HUES64 (cell line): Measurements from ENCODE around the gene LDLR.
A peak's percentile ranks its signal among the peaks of the same experiment; 100 is the strongest.
"Not testable (repeated sequence)": the region's sequence is repeated elsewhere in the genome, so short reads cannot be mapped to it uniquely, and the experiment has no call there.

Experiments
- H3K27ac ChIP-seq: 2 replicates; pipeline ENCODE4 v1.7.0; 2013; ENCODE audit warnings: low read depth, low read length, inconsistent platforms
- H3K27me3 ChIP-seq: 2 replicates; pipeline ENCODE4 v1.6.1; 2013; ENCODE audit warnings: mild to moderate bottlenecking, low read length; ENCODE audit not compliant: insufficient read depth
- H3K36me3 ChIP-seq: 2 replicates; pipeline ENCODE4 v1.6.1; 2013; ENCODE audit warnings: mild to moderate bottlenecking, low read length; ENCODE audit not compliant: insufficient read depth
- H3K4me1 ChIP-seq: 2 replicates; pipeline ENCODE4 v1.6.1; 2013; ENCODE audit warnings: mild to moderate bottlenecking, low read length, moderate library complexity; ENCODE audit not compliant: insufficient read depth
- H3K4me3 ChIP-seq: 2 replicates; pipeline ENCODE4 v1.5.1; 2013; ENCODE audit warnings: mild to moderate bottlenecking, low read length, moderate library complexity
- H3K9ac ChIP-seq: 2 replicates; pipeline ENCODE4 v1.6.1; 2013; ENCODE audit warnings: mild to moderate bottlenecking, low read depth, low read length
- H3K9me3 ChIP-seq: 2 replicates; pipeline ENCODE4 v1.6.1; 2013; ENCODE audit warnings: low read depth, low read length; ENCODE audit not compliant: insufficient read depth
- WGBS: fragments of 150-250, 120-280 bp; methylation state at CpG from one replicate; pipeline ENCODE4 v1.1.7; 2013; ENCODE audit warnings: missing lambda C conversion rate; 5-methylcytosine and 5-hydroxymethylcytosine counted together

Gene LDLR

DNA sequence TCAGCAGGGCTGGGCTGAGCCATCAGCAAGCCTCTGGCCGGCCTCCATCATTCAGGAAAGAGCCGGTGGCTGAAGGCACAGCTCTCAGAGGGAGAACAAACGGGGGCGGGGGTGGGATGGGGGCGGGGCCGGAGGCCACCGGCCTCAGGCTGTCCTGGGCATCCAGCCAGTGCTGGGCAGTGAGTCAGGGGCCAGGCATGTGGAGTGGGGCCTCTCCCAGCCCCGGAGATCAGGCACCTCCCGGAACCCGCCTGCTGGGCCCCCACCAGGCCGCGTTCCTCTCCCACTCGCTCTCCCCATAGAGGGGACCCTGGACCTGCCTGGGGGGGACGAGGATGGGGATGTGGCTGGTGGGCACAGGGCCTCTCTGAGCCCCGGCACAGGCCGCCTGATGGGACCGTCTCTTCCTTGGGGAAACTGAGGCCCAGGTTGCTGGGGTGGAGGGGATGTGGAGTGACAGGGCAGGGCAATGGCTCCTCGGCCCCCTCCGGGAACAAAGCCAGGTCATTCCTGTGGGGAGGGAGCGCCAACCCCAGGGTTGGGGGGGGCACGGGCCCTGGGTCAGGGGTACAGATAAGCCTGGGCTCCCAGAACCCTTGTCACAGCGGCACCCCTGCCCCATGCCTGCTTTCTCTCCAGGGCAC lies 53.4 kb downstream of the LDLR start:
- no peaks in the 10 kb centered on the region for H3K27me3 ChIP-seq
- peaks cover 32% of the 10 kb centered on the region for H3K4me1 ChIP-seq
- H3K27ac ChIP-seq, result peak overlapping the region; percentile 98
- H3K9ac ChIP-seq, result peak overlapping the region; percentile 69
- peak overlapping the region; percentile 20 for H3K4me3 ChIP-seq
- H3K9me3 ChIP-seq, result no peaks in the 10 kb centered on the region
- WGBS, result 19% methylated on average over 22 of the region's 22 CpGs
- peaks cover 26% of the 10 kb centered on the region for H3K36me3 ChIP-seq

DNA sequence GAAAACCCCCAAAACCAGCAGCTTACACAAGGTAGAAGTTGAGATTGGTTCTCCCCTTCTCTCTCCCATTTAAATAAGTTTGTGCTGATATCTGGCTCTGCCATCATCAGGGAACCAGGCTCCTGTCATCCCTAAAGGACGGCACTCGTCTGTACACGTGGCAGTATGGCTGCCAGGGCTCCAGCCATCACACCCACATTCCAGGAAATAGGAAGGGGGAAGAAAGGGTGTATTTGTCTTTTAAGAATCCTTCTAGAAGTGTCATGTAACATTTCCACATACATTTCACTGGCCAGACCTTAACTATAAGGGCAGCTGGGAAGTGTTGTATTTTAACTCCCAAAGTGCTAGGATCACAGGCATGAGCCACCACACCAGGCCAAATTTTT lies 56.3 kb downstream of the LDLR start:
- H3K4me3 ChIP-seq, result no peak overlapping the region
- H3K36me3 ChIP-seq, result peaks cover 42% of the 10 kb centered on the region
- no peak overlapping the region for H3K27ac ChIP-seq
- H3K9me3 ChIP-seq, result no peaks in the 10 kb centered on the region
- H3K4me1 ChIP-seq, result peaks cover 22% of the 10 kb centered on the region
- 100% methylated on average over 3 of the region's 3 CpGs for WGBS
- no peaks in the 10 kb centered on the region for H3K27me3 ChIP-seq
- H3K9ac ChIP-seq, result no peak overlapping the region

- Histone ChIP-seq H3K4me3 (no peak overlapping the region), H3K4me1 (peaks cover 8% of the 10 kb centered on the region; the same call in 1 of the 2 replicates), H3K36me3 (peaks cover 49% of the 10 kb centered on the region), H3K27ac (no peak overlapping the region), H3K27me3 (no peaks in the 10 kb centered on the region), H3K9ac (no peak overlapping the region), H3K9me3 (no peaks in the 10 kb centered on the region)
- WGBS, result 97% methylated on average over 14 of the region's 14 CpGs
These were observed 58.7 kb downstream of the LDLR start for GRCh38 chr19:11148001-11148400.

GRCh38 chr19:11151181-11151580 lies 61.9 kb downstream of the LDLR start:
- Histone ChIP-seq H3K9ac (no peak overlapping the region), H3K9me3 (no peaks in the 10 kb centered on the region), H3K4me1 (no peaks in the 10 kb centered on the region), H3K27me3 (no peaks in the 10 kb centered on the region), H3K4me3 (no peak overlapping the region), H3K36me3 (peaks cover 36% of the 10 kb centered on the region), H3K27ac (no peak overlapping the region)
- 97% methylated on average over 7 of the region's 7 CpGs for WGBS

DNA sequence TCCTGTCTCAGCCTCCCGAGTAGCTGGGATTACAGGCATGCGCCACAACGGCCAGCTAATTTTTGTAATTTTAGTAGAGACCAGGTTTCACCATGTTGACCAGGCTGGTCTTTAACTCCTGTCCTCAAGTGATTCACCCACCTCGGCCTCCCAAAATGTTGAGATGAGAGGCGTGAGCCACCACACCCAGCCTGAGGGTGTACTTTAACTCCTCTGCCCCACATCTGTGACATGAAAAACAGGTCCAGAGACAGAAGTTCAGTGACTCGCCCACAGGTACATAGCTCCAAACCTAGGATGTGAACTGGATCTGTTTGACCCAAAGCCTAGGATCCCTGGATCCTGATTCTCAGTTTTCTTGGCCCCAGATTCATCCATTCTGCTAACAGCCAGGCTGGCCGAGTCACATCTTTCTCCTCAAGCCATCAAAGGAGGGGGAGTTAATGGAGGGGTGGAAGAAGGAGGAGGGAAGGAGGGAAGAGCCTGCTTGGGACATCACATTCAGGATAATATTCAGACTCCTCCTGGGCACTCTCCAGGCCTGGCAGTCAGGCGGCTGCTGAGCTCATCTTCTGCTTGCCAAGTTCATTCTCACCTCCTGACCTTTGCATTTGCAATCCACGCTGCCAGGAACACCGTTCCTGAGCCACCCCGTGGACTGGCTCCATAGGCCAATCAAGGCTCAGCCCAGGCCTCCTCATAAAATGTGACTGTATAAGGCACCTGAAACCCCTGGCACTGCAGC lies 63.2 kb downstream of the LDLR start:
- Histone ChIP-seq H3K36me3 (peaks cover 28% of the 10 kb centered on the region), H3K9ac (no peak overlapping the region), H3K9me3 (no peaks in the 10 kb centered on the region), H3K4me3 (no peak overlapping the region), H3K27me3 (no peaks in the 10 kb centered on the region), H3K27ac (no peak overlapping the region), H3K4me1 (no peaks in the 10 kb centered on the region)
- 95% methylated on average over 11 of the region's 11 CpGs for WGBS

DNA sequence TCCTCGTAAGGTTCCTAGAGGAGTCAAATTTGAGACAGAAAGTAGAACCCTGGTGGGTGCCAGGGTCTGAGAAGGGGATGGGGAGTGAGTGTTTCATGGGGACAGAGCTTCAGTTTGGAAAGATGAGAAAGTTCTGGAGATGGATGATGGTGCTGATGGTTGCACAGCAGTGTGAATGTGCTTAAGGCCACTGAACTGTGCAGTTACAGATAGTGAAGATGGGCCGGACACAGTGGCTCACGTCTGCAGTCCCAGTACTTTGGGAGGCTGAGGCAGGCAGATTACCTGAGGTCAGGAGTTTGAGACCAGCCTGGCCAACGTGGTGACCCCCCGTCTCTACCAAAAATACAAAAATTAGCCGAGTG lies 65.4 kb downstream of the LDLR start:
- 57% methylated on average over 6 of the region's 6 CpGs for WGBS
- H3K27ac ChIP-seq, result no peak overlapping the region

GRCh38 chr19:11155373-11156120 lies 66.3 kb downstream of the LDLR start, which contains the start of gene SPC24:
Gene SPC24, minus strand, starts transcription at chr19:11155782. Its CDS starts 6 bp downstream, at chr19:11155776.
- Histone ChIP-seq H3K4me1 (no peaks in the 10 kb centered on the region), H3K36me3 (peaks cover 10% of the 10 kb centered on the region; the same call in 1 of the 2 replicates), H3K9me3 (no peaks in the 10 kb centered on the region), H3K27ac (peak within 1 kb of the TSS; percentile 68), H3K4me3 (peak within 1 kb of the TSS; percentile 86), H3K27me3 (no peaks in the 10 kb centered on the region), H3K9ac (peak within 1 kb of the TSS; percentile 85)
- WGBS, result under 1% methylated on average over 50 of the region's 50 CpGs

More for the DNA sequence above, 65.4 kb downstream of the LDLR start:
- Histone ChIP-seq H3K4me1 (no peaks in the 10 kb centered on the region), H3K27me3 (no peaks in the 10 kb centered on the region), H3K4me3 (peak overlapping the region; percentile 86), H3K36me3 (peaks cover 13% of the 10 kb centered on the region; the same call in 1 of the 2 replicates), H3K9ac (peak overlapping the region; percentile 85; the same call in 1 of the 2 replicates), H3K9me3 (no peaks in the 10 kb centered on the region)

DNA sequence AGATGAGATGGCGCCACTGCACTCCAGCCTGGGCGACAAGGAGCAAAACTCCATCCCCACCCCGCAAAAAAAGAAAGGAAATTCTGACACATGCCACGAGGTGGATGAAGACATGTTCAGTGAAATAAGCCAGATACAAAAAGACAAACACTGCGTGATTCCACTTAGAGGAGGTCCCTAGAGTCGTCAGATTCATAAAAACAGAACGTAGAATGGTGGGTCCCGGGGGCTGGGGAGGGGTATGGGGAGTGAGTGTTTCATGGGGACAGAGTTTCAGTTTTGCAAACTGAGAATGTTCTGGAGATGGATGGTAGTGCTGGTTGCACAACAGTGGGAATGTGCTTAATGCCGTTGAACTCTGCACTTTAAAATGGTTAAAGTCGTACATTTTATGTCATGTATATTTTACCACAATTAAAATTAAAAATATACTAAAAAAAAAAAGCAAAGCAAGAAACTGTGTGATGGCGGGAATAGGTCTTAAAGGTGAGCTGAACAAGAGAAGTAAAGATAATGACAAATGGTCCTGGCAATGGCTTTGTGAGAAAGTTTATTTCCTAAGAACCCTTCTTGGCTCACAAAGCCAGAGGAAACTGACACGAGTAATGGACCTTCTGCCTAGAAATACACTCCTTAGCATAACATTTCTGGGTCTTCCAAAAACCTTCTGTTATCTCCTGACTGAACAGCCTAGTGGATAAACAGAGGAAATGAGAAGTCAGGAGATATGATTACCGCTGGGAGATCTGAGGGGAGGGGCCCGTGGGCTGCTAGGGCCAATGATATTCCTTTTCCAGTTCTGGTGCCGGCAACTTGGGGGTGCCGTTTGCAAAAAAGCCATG lies 70.6 kb downstream of the LDLR start:
- 90% methylated on average over 15 of the region's 16 CpGs for WGBS
- no peaks in the 10 kb centered on the region for H3K27me3 ChIP-seq
- no peak overlapping the region for H3K4me3 ChIP-seq
- H3K9ac ChIP-seq, result no peak overlapping the region
- no peaks in the 10 kb centered on the region for H3K9me3 ChIP-seq
- H3K4me1 ChIP-seq, result no peaks in the 10 kb centered on the region
- no peaks in the 10 kb centered on the region for H3K36me3 ChIP-seq
- no peak overlapping the region for H3K27ac ChIP-seq

DNA sequence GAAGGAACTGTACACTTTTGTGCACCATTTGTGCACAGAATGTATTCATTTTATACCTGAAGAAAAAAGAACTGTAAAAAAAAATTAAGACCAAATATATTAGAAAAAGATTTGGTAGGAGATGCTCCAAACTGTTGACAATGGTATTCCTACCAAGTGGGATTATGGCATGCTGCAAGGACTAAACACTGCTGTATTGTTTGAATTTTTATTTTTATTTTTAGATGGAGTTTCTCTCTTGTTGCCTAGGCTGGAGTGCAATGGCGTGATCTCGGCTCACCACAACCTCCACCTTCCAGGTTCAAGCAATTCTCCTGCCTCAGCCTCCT lies 71.1 kb downstream of the LDLR start:
- not testable (repeated sequence) for H3K27me3 ChIP-seq, H3K4me3 ChIP-seq, H3K4me1 ChIP-seq, H3K27ac ChIP-seq, H3K36me3 ChIP-seq, H3K9me3 ChIP-seq, H3K9ac ChIP-seq
- 100% methylated on average over 2 of the region's 2 CpGs for WGBS

DNA sequence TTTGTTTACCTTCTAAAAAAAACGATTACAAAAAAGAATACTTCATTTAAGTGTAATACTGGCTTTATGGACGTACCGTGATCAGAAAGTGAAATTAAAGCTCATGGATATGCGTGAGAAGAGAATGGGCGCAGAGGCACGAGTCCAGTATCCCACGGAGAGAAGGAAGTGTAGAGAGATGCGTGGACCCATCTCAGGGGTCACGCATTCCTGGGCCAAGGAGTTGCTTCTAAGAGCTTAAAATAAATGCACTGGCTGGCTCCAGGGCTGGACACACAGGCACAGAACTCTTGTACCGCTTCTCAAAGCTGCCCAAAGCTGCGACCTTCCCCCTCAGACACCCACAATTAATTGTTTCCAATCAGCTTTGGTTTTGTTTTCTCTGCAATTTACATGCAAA lies 75.0 kb downstream of the LDLR start:
- Histone ChIP-seq H3K9me3 (no peaks in the 10 kb centered on the region), H3K27ac (no peak overlapping the region), H3K4me3 (no peak overlapping the region), H3K36me3 (peaks cover 27% of the 10 kb centered on the region), H3K27me3 (no peaks in the 10 kb centered on the region), H3K4me1 (no peaks in the 10 kb centered on the region), H3K9ac (no peak overlapping the region)
- WGBS, result 94% methylated on average over 10 of the region's 11 CpGs
